SK-N-MC (cell line): ENCODE results near the gene ASTN2.

ENCODE experiments used
- EZH2 ChIP-seq: fragments of 200-600 bp; sonication (generic); IDR thresholded peaks from one replicate; pipeline ENCODE4 v1.6.1; 2017; ENCODE audit warnings: antibody characterized with exemption
- POLR2AphosphoS5 ChIP-seq: IDR thresholded peaks from 2 replicates; pipeline ENCODE4 v1.6.1; 2012; ENCODE audit warnings: mild to moderate bottlenecking, low read depth, low read length, borderline replicate concordance

DNA sequence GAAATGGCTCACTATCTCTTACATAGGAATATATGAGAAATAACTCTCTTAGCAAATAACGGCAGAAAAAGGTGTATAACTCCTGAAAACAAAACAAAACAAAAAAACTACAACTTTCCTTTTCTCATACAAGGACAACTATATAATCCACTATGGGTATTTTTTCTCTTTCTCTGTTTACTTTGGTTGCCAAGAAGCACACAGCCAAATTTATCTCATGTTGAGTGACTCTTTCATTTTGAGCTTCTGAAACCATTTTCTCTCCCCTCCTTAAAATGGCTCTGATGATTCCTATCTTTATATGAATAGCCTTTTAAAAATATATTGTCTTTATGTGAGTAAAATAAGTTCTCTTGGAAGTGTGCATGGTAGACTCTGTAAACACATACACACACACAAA lies 599.0 kb downstream of the ASTN2 start:
- TF ChIP-seq POLR2AphosphoS5 (no peak), EZH2 (no peak)
